ENCODE data around the gene NDOR1.

The NDOR1 gene

GRCh38 chr9:137180491-137180890 lies 25.0 kb upstream of the NDOR1 start:
- FAIRE-seq (no peak), DNase-seq (ENCODE audit: extremely low spot score, insufficient read length, low read depth) (no peak)

GRCh38 chr9:137181680-137182079 lies 23.8 kb upstream of the NDOR1 start:
- FAIRE-seq: no peak
- DNase-seq (ENCODE audit: extremely low spot score, insufficient read length, low read depth): no peak

DNA sequence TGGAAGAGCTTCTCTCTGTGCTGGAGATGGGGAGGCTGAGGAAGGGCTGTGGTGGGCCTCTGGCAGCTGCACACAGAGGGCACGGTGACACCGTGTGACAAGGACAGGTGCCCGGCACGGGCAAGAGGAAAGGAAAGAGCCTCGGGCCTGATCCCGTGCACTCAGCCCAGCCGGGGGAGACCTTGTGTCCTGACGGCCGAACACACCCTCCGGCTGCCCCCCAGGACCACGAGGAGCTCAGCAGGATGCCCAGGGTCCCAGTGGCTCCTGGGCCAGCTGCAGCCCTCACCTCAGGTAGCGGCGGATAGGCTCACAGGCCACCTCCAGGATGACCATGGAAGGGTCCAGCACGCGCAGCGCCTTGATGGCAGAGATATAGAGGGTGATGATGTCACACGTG lies 22.7 kb upstream of the NDOR1 start:
- no peak for DNase-seq (ENCODE audit: extremely low spot score, insufficient read length, low read depth)

DNA sequence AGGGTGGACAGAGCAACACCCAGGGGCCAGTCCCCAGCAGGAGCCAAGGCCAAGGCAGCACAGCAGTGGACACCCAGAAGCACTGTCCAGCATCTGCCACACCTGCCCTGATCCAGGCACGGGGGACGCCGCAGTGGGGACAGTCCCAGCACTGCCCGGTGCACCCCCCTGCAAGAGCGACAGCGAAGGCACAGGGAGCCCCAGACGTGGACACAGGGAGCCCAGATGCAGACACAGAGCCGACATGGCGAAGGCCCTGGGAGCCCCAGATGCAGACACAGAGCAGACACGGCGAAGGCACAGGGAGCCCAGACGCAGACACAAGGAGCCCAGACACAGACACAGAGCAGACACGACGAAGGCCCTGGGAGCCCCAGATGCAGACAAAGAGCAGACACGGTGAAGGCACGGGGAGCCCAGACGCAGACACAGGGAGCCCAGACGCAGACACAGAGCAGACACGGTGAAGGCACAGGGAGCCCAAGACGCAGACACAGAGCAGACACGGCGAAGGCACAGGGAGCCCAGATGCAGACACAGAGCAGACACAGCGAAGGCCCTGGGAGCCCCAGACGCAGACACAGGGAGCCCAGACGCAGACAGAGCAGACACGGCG lies 21.4 kb upstream of the NDOR1 start:
- no peak for DNase-seq (ENCODE audit: extremely low spot score, insufficient read length, low read depth)
- no peak for FAIRE-seq

More for the DNA sequence above, 22.7 kb upstream of the NDOR1 start:
- no peak for FAIRE-seq

- DNase-seq (ENCODE audit: extremely low spot score, insufficient read length, low read depth) (no peak), FAIRE-seq (no peak)
Measured at GRCh38 chr9:137184881-137185660, 20.4 kb upstream of the NDOR1 start.

GRCh38 chr9:137185921-137186320 lies 19.6 kb upstream of the NDOR1 start:
- no peak for FAIRE-seq
- DNase-seq (ENCODE audit: extremely low spot score, insufficient read length, low read depth): no peak

DNA sequence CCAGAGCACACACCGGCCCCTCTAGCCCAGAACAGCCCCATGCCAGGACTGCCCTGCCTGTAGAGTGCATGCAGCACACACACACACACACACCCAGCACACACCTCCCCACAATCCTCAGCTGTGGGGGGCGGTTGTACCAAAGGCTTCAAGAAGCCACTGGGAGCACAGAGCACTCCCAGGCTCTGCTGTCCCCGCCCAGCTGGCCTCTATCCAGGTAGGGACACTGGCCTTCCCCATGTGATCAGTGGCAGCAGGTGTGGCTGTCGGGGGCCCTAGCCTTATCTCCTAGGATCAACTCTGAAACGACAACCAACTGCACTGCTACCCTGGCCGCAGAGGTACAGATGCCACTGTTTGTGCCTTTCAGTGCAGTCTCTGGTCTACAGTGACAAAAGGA lies 19.1 kb upstream of the NDOR1 start:
- FAIRE-seq (no peak), DNase-seq (ENCODE audit: extremely low spot score, insufficient read length, low read depth) (no peak)

DNA sequence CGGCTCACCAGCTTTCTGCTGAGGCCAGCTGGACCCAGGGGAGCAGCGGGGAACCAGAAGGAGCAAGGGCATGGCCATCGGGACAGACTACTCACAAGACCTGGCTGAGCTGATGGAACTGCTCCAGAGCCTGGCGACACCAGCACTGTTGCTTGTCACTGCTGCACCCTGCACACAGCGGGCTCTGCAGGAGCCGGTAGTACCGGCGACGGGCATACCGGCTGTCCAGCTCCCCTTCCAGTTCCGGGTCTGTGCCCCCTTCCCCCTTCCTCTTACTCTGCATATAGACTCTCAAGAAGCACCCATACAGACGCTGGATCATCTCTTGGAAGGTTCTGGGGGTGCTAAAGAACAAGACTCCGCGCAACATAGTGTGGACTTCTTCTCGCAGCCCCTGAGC lies 18.1 kb upstream of the NDOR1 start:
- DNase-seq (ENCODE audit: extremely low spot score, insufficient read length, low read depth) (no peak), FAIRE-seq (no peak)

- FAIRE-seq: no peak
- DNase-seq (ENCODE audit: extremely low spot score, insufficient read length, low read depth): no peak
Measured at GRCh38 chr9:137188086-137188489, 17.4 kb upstream of the NDOR1 start.

DNA sequence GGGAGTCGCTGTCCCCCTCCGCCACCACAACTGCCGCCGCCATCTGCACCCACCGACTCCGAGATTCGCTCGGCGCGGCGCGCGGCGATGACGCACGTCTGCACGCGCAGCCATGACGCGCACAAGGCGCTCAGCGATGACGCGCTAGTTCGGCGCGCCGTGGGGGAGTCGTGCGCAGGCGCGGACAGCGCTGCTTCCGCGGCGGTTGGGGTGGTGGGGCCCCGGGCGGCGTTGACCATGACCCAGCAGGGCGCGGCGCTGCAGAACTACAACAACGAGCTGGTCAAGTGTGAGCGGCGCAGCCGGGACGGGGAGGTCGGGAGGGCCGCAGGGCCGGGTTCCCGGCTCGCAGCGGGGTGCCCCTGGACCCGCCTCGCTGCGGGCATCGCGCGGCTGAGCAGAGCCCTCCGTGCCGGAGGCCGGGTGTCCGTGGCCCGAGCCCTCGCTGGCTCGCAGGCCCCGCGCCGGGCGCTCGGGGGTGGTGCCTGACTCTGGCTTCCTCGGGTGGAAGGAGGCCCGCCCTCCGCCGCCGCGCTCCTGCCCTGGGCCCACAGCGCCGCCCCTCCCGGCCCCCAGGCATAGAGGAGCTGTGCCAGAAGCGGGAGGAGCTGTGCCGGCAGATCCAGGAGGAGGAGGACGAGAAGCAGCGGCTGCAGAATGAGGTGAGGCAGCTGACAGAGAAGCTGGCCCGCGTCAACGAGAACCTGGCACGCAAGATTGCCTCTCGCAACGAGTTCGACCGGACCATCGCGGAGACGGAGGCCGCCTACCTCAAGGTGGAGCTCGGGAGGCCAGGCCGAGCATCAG lies 16.8 kb upstream of the NDOR1 start, which contains the start of the genes ANAPC2 and SSNA1:
ANAPC2 (minus strand) TSS at position 71 of the 807 bp plus-strand sequence; CDS start at position 43, 28 bp downstream.
SSNA1 (plus strand) TSS at position 187 of the 807 bp plus-strand sequence; CDS start at position 238, 51 bp downstream.
- peak; percentile 97 for FAIRE-seq

DNA sequence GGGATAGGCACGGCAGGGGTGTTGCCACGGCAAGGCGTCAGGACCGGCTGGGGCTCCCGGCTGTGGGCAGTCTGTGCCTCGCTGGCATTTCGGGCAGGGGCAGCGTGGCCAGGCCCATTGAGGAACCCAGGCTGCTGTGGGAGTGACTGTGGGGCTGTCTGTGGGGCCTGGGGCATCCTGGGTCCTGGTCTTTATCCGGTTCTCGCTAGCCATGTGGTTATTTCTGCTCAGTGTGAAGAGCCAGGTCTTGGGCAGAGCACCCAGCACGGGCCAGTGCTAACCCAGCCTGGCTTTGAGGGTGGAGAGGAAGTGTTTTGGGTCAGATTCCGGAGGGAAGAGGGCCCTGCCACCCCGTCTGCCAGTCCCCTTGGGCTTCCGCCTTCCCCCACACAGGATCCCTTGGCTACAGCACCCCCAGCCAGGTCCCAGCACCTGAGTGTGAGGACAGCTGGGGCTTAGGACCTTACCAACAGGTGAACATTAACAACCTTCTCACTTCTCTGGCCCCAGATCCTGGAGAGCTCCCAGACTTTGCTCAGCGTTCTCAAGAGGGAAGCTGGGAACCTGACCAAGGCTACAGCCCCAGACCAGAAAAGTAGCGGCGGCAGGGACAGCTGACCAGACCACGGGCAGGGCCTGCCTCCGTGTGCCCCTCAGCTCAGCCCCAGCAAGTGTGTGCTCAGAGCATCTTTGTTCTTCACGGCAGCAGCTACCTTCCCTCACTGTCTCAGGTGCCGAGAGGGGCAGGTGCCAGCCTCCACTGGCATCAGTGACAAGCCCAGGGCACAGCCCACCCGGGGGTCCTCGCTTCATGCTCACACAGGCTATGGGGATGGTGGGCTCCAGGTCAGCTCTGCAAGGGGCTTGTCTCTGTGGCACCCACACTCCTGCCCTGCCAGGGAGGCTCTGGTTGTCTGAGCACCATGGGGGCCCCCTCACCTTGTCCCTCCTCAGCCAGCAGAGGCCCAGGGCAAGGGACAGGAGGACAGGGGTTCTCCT lies 15.9 kb upstream of the NDOR1 start:
- DNase-seq (ENCODE audit: extremely low spot score, insufficient read length, low read depth) (no peak), FAIRE-seq (no peak)

More for the DNA sequence above, 16.8 kb upstream of the NDOR1 start, which contains the start of the genes ANAPC2 and SSNA1:
- peak; percentile 83 for DNase-seq (ENCODE audit: extremely low spot score, insufficient read length, low read depth)

DNA sequence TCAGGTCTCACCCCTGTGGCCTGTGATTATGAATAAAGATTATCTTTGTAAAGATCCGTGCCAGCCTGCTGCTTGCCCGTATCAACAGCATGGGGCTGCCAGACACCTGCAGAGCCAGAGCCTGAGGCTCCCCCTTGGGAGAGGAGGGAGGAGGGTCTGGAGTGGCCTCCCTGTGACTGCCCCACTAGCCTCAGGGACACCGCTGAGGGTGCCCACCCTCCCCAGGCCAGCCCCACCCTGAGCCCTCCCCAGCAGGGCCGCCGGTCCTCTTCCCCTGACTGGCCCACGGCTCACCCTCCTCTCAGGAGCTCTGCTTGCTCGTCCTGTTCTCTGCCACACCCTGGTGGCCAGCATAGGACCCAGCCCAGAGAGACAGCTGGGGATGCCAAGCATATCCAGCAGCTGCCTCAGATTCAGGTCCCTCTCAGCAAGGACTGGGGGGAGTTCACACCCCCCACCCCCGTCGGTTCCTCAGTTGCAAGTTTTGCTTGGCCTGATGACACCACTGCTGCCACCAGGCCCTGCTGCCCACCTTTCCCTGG lies 15.1 kb upstream of the NDOR1 start:
- DNase-seq (ENCODE audit: extremely low spot score, insufficient read length, low read depth): no peak
- FAIRE-seq: no peak

- no peak for FAIRE-seq
- no peak for DNase-seq (ENCODE audit: extremely low spot score, insufficient read length, low read depth)
Measured at GRCh38 chr9:137191245-137191644, 14.3 kb upstream of the NDOR1 start.

- no peak for DNase-seq (ENCODE audit: extremely low spot score, insufficient read length, low read depth)
- FAIRE-seq: no peak
Measured at GRCh38 chr9:137191691-137192447, 13.6 kb upstream of the NDOR1 start.

DNA sequence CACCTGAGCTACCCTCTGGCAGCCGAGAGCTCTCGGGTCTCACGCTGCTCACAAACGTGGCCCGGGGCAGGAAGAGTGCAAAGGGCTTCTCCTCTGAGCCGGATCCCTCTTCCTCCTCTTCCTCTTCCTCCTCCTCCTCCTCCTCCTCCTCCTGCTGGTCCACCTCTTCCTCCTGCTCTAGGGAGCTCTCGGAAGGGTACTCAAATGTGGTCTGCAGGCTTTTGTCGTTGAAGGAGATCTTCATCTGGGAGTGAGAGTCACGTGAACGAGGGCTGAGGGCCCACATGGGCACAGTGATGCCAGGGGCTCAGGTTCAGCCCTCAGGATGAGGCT lies 13.1 kb upstream of the NDOR1 start:
- FAIRE-seq (no peak), DNase-seq (ENCODE audit: extremely low spot score, insufficient read length, low read depth) (no peak)

- DNase-seq (ENCODE audit: extremely low spot score, insufficient read length, low read depth): no peak
- FAIRE-seq: no peak
Measured at GRCh38 chr9:137192859-137193258, 12.6 kb upstream of the NDOR1 start.

- FAIRE-seq (no peak), DNase-seq (ENCODE audit: extremely low spot score, insufficient read length, low read depth) (no peak)
Measured at GRCh38 chr9:137193771-137194170, 11.7 kb upstream of the NDOR1 start.

GRCh38 chr9:137194388-137194787 lies 11.1 kb upstream of the NDOR1 start:
- FAIRE-seq (no peak), DNase-seq (ENCODE audit: extremely low spot score, insufficient read length, low read depth) (no peak)

- DNase-seq (ENCODE audit: extremely low spot score, insufficient read length, low read depth) (no peak), FAIRE-seq (no peak)
Measured at GRCh38 chr9:137194909-137195308, 10.6 kb upstream of the NDOR1 start.
